Activated naive CD8-positive, alpha-beta T cell treated with anti-CD3 and anti-CD28 coated beads, Interleukin-2, amount 50 U/mL, for 24 hours (primary cell): ENCODE results near the gene TRIM43B.
"Not testable (repeated sequence)": the region's sequence is repeated elsewhere in the genome, so short reads cannot be mapped to it uniquely, and the experiment has no call there.

Experiments
- ATAC-seq: fragments of 150-1000 bp; cut with Tn5 transposase; one replicate; pipeline ENCODE4 v1.10.0; 2021
- DNase-seq: peaks from one replicate; pipeline ENCODE4 v3.0.0; 2021
- H3K27ac Mint-ChIP-seq: one replicate; pipeline ENCODE4 v1.8.0; 2021; ENCODE audit warnings: mild to moderate bottlenecking, mixed read lengths
- H3K27me3 Mint-ChIP-seq: one replicate; pipeline ENCODE4 v1.8.0; 2021; ENCODE audit warnings: mixed read lengths
- H3K36me3 Mint-ChIP-seq: one replicate; pipeline ENCODE4 v1.8.0; 2021; ENCODE audit warnings: low read depth, mixed read lengths
- H3K4me1 Mint-ChIP-seq: one replicate; pipeline ENCODE4 v1.8.0; 2021; ENCODE audit warnings: mixed read lengths
- H3K4me3 Mint-ChIP-seq: one replicate; pipeline ENCODE4 v1.8.0; 2021; ENCODE audit warnings: mild to moderate bottlenecking, moderate library complexity, mixed read lengths
- H3K9me3 Mint-ChIP-seq: one replicate; pipeline ENCODE4 v1.8.0; 2021; ENCODE audit warnings: mixed read lengths

Gene TRIM43B

DNA sequence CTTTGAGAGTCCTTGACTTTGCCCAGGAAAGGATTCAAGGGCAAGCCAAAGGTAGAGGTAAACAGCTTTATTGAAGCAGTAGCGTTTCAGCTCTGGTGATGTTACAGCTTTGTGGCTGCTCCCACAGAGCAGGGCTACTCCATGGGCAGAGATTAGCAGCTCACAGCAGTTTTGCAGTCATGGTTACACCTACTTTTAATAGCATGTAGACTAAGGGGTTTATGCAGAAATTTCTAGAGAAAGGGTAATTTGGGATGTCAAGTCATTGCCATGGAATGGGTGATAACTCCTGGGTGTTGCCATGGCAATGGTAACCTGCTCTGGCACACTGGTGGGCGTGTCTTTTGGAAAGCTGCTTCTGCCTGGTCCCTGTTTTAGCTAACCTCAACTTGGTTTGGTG, 18.0 kb downstream of the TRIM43B start:
- H3K9me3 Mint-ChIP-seq, DNase-seq, ATAC-seq, H3K4me3 Mint-ChIP-seq, H3K4me1 Mint-ChIP-seq, H3K27ac Mint-ChIP-seq, H3K27me3 Mint-ChIP-seq, H3K36me3 Mint-ChIP-seq: not testable (repeated sequence)

DNA sequence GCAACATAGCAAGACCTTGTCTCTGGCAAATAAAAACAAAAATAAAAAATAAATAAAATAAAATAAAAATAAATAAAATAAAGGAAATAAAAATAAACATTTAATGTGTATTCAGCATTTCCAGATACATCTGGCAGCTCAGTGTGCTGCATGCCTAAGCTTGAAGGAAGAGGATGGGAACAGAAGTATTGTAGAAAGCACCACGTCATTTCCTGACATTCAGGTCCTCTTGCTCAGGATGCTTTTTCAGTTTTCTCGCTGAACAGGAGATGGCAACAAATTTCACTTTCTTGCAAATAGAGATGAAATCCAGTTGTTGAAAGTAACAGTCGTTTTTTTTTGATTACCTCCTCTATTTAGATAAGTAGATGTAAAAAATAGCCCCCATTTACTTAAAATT, 21.3 kb downstream of the TRIM43B start:
- not testable (repeated sequence) for H3K36me3 Mint-ChIP-seq, ATAC-seq, H3K27ac Mint-ChIP-seq, H3K27me3 Mint-ChIP-seq, H3K4me3 Mint-ChIP-seq, H3K4me1 Mint-ChIP-seq, H3K9me3 Mint-ChIP-seq, DNase-seq

DNA sequence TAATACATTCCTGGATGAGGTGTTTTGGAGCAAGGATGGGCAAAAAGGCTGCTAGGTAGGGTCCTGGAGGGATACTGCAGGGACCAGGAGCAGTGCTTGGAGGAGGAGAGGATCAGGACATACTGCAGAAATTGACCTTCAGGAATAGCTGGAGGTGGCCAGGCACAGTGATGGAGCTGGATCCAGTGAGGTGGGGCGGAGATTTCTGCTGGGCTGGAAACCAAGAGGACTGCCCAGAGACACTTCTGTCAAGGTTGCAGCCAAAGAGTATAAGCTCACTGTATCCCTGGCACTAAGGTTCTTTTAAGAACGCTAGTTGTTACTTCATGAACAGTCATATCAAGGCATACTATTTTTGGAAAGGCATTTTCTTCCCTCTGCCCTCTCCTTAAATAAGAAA, 39.2 kb downstream of the TRIM43B start:
- DNase-seq, H3K27me3 Mint-ChIP-seq, H3K9me3 Mint-ChIP-seq, H3K27ac Mint-ChIP-seq, H3K4me3 Mint-ChIP-seq, H3K4me1 Mint-ChIP-seq, H3K36me3 Mint-ChIP-seq, ATAC-seq: not testable (repeated sequence)

DNA sequence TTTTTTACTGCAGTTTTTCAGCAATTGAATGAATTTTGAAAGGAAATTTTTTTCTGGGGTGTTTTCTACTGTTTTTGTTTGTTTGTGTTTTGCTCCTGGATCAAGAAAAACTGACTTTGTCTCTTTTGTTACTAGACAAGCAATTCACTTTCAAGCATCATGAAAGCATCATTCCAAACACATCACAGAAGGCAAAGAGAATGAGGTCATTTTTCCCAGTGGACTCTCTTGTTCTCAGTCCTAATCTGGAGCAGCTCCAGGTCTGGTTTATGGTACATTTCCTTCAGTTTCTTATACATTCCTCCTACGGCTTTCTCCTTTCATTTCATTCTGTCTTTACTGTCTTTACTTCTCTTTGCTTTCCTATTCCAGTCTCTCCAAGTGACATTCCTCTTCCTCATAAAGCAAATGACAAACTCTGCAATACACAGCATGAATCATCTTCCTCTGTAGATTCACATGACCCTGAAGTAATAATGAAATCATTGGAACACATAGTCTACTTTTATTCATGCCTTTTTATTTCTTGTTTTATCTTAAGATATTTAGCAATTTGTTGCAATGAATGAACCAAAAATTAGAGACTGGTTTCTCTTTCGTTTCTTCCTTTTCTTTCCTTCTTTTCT, 42.0 kb downstream of the TRIM43B start:
- H3K27me3 Mint-ChIP-seq, H3K9me3 Mint-ChIP-seq, H3K4me1 Mint-ChIP-seq, H3K36me3 Mint-ChIP-seq, DNase-seq, ATAC-seq, H3K4me3 Mint-ChIP-seq, H3K27ac Mint-ChIP-seq: not testable (repeated sequence)

DNA sequence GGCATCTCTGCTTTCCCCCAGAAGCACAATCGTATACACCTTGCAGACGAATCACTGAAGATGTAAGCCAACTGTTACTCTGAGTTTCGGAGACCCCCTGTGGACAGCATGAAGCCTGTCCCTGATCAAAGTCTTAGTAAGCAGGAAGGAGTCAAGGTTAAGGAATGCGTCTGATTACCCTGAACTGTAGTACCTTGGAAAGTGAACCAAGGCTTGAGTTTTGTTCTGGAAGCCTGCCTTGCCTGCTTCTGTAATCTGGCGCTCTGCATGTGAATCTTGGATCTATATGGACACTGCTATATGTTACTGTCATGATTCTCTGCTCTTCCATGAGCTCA, 48.7 kb downstream of the TRIM43B start:
- DNase-seq, H3K4me3 Mint-ChIP-seq, H3K27ac Mint-ChIP-seq, H3K9me3 Mint-ChIP-seq, H3K27me3 Mint-ChIP-seq, ATAC-seq, H3K4me1 Mint-ChIP-seq, H3K36me3 Mint-ChIP-seq: not testable (repeated sequence)

DNA sequence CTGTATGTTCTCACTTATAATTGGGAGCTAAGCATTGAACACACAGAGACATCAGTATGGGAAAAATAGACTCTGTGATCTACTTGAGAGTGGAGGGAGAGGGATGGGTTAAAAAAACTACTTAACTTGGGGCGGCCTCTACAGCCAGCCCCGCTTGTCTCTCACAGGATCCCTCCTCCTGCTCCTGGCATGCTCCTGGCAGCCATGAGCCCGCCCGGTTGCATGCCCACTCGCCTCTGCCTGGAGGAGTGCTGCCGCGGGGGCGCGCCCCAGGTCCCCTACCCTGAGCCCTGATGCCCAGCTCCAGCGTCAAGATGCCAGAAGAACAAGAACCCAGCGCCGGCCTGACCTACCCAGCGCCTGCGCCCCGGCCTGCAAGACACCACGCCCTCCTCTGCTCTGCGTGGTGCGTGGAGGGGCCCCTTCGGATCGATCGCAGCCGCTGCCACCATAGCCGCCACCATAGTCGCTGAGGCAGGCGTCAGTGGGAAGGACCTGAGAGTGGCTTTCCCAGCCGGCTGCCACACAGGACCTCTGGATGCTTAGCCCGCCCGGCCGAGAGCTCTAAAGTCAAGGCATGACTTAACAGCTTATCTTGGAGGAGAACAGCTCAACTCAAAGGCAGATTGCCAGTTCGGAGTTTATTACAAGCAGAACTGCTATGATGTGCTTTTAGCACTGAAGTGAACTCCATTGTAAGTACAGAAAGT, 49.2 kb downstream of the TRIM43B start:
- not testable (repeated sequence) for H3K9me3 Mint-ChIP-seq, H3K27me3 Mint-ChIP-seq, ATAC-seq, H3K36me3 Mint-ChIP-seq, H3K4me1 Mint-ChIP-seq, DNase-seq, H3K4me3 Mint-ChIP-seq, H3K27ac Mint-ChIP-seq

DNA sequence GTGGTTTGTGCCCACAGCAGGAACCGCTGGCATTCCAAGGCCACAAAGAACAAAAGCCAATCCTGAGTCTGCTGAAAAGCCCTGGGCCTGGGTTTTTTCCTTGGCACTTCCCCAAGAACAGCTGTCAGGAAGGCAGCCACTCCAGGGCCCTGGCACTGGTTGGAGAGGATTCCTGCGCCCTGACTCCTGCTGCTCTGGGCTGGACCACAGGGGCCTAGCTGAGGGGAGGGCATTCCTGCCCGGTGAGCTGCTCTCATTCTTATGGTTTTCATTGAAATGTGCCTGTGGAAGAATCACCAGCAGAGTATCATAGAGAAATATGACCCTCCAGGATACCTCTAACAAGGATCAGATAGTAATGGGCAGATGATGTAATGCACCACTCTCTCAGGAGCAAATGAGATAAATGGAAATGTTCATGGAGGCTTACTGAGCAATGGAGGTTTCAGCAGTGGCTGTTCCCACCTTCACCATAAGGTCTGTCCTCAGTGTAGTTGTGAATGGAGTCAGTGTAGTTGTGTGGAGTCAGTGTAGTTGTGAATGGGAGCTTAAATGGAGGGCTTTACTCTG, 50.0 kb downstream of the TRIM43B start:
- not testable (repeated sequence) for ATAC-seq, H3K36me3 Mint-ChIP-seq, DNase-seq, H3K4me3 Mint-ChIP-seq, H3K4me1 Mint-ChIP-seq, H3K9me3 Mint-ChIP-seq, H3K27me3 Mint-ChIP-seq, H3K27ac Mint-ChIP-seq

DNA sequence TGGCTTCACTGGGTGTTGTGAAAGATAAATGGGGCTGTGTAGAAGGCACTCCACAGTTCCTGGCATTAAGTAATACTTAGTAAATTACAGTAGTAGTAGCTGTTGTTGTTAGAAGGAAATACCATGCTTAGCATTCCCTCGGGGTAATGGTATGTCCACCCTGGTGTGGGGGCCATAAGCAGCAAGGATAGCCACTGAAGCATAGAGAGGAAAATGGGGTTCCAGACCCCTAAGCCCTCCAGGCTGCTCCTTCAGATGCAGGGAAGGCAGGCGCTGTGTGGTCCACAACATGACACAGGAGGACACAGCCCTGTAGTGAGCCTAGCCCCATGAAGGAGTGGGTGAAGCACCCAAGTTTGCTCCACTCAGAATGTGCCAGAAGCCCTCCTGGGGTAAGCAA, 50.6 kb downstream of the TRIM43B start:
- not testable (repeated sequence) for DNase-seq, H3K27me3 Mint-ChIP-seq, ATAC-seq, H3K4me1 Mint-ChIP-seq, H3K4me3 Mint-ChIP-seq, H3K36me3 Mint-ChIP-seq, H3K9me3 Mint-ChIP-seq, H3K27ac Mint-ChIP-seq

DNA sequence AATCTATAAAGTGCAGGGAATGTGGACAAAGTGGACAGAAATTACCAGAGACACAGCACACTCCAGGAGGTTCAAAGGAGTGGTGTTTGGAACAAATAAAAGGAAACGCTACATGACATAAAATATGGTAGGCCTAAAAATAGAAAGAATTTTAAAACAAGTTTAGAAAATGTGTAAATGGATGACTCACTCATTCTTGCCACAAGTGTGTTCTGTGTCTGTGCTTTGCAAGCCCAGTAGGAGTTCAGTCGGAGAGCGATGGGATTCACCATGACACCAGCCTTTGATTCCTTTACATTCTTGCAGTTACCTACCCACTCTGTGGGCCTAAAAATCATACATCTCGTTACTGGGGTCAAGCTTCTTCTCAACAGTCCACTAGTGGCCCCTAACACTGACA, 51.2 kb downstream of the TRIM43B start:
- not testable (repeated sequence) for H3K9me3 Mint-ChIP-seq

DNA sequence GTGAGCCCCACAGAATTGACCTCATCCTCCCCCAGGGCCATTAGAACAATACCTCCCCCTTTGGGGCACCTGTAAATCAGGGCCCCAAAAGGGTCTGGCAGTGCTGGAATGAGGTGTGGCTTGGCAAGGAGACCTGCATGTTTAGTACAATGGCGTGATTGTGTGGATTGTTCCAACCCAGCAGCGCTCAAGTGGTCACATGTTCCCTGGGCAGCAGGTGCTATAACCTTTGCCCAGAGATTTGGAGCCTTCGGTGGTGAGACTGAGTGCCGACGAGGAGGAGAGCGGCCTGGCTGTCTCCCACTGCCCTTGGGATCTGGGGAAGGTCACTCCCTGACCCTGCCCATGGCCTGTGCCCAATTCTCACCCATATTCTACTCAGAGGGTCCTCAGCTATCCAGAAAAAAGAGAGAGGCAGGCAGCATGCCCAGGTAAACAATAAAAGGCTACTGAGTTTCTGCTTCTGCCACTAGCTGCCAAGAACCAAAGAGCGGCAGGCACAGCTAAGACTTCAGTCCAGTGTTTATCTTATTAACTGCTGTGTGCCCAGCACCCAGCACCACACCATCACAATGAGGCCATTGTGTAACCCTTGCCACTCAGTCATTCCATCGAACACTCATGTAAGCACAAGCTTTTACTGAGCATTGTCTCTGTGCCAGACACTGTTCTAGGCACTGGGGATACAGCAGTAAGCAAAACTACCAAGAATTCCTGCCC, 54.6 kb downstream of the TRIM43B start:
- DNase-seq, H3K9me3 Mint-ChIP-seq, H3K4me3 Mint-ChIP-seq, ATAC-seq, H3K4me1 Mint-ChIP-seq, H3K27me3 Mint-ChIP-seq, H3K27ac Mint-ChIP-seq, H3K36me3 Mint-ChIP-seq: not testable (repeated sequence)

More for the DNA sequence above, 51.2 kb downstream of the TRIM43B start:
- not testable (repeated sequence) for DNase-seq, H3K36me3 Mint-ChIP-seq, H3K27ac Mint-ChIP-seq, H3K27me3 Mint-ChIP-seq, ATAC-seq, H3K4me1 Mint-ChIP-seq, H3K4me3 Mint-ChIP-seq

DNA sequence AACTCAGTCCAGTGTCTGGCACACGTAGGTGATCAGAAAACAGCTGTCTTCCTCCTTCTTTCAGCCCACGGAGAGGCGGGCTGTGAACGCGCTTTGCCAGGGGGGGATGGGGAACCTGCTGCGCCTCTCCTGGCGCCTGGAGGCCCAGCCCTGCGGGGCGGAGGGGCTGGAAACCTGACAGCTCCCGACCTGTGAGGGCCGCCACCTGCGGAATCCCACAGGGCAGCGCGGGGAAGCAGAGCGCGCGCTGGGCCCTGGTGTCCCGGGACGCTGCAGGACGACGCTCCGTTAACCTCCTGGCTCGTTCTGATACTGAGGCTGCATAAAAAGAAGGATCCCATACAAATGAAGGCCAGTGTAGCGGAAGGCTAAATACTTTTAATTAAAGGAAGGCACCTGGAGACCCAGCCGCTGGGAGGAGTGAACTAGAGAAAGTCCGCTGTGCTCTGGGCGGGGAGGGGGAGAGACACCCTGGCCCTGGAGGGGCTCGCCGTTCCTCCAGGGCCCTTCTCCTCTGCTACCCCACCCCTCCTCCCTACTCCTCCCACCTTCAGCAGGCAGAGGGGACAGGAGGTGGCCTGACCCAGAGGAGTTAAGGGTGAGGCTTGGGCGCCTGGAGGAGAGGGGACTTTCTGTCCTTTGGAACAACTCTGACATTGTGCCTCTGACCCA, 57.2 kb downstream of the TRIM43B start:
- not testable (repeated sequence) for H3K9me3 Mint-ChIP-seq, ATAC-seq, H3K4me3 Mint-ChIP-seq, H3K27ac Mint-ChIP-seq, H3K36me3 Mint-ChIP-seq, H3K4me1 Mint-ChIP-seq, DNase-seq, H3K27me3 Mint-ChIP-seq
